ENCODE measurements around the gene HCST. TPM values are rescaled to one million over a fixed set of nuclear protein-coding genes. Genes with fewer than 3 reads are reported as not detected.

HCST gene
- total and polyA plus RNA-seq, 2 of the 4 experiments (the other 2 are of a cell fraction), result 1.5 TPM; not detected in 1

- Histone ChIP-seq H3K56ac (ENCODE audit: extremely low read depth, insufficient read depth, low read length) (no peak overlapping the region), H4K8ac (ENCODE audit: low read depth in 2 of 2, low read length in 2 of 2) (no peak overlapping the region), H3K9me3 (ENCODE audit: control insufficient read depth, insufficient read depth, low read length) (peaks cover 8% of the 10 kb centered on the region), H3K4me3 (ENCODE audit: insufficient read depth, low read depth, low read length) (no peak overlapping the region), H4K91ac (ENCODE audit: insufficient read depth, low read depth, low read length) (no peak overlapping the region), H3K4me2 (ENCODE audit: low read depth, low read length) (no peak overlapping the region), H3K14ac (replicated peaks; ENCODE audit: low read depth, low read length) (no peak overlapping the region), H2BK5ac (ENCODE audit: low read depth, low read length, poor library complexity, severe bottlenecking) (no peak overlapping the region), H2AK5ac (ENCODE audit: low read depth, low read length) (no peak overlapping the region), H3K9me1 (ENCODE audit: insufficient read depth, low read length) (no peaks in the 10 kb centered on the region; the same call in 1 of the 2 replicates), H4K20me1 (ENCODE audit: insufficient read depth, low read length) (no peaks in the 10 kb centered on the region), H2AFZ (replicated peaks; ENCODE audit: low read length, poor library complexity) (no peak overlapping the region), H3K9ac (ENCODE audit: low read depth, low read length) (no peak overlapping the region), H3K23ac (ENCODE audit: low read depth, low read length) (no peak overlapping the region), H3K4me1 (ENCODE audit: control insufficient read depth, insufficient read depth, low read length) (no peaks in the 10 kb centered on the region), H2AK9ac (replicated peaks; ENCODE audit: low read depth, low read length, poor library complexity) (no peak overlapping the region), H3K27ac (ENCODE audit: insufficient read depth, low read length) (no peak overlapping the region), H4K5ac (ENCODE audit: low read depth, low read length) (no peak overlapping the region), H3K4ac (ENCODE audit: low read depth, low read length) (no peak overlapping the region), H3K18ac (ENCODE audit: low read depth, low read length) (no peak overlapping the region), H2BK15ac (ENCODE audit: low read depth, low read length) (no peak overlapping the region), H2BK120ac (ENCODE audit: low read depth, low read length) (no peak overlapping the region), H2BK20ac (ENCODE audit: low read depth, low read length) (no peak overlapping the region), H3K79me1 (ENCODE audit: low read depth in 1 of 2, low read length in 2 of 2) (no peaks in the 10 kb centered on the region), H3K36me3 (ENCODE audit: control insufficient read depth, insufficient read depth, low read length) (no peaks in the 10 kb centered on the region), H3K27me3 (ENCODE audit: control insufficient read depth, insufficient read depth, low read length) (peaks cover 10% of the 10 kb centered on the region)
- intact Hi-C loops (cut with micrococcal nuclease), result no loop called here
- DNase-seq (no peak), ATAC-seq (ENCODE audit: low read depth) (no peak)
- in situ Hi-C loops (cut with MboI; ENCODE audit: low sequenced_read_pairs), result no loop called here
- no CpG with 5 or more reads among the region's 6 CpGs for WGBS, 2 experiments (ENCODE audit: extremely low coverage in 2 of 2, insufficient read length in 1 of 2)
- TF ChIP-seq USF2 (IDR thresholded peaks at IDR 0.05; ENCODE audit: low read depth, low read length), result no peak
- TF ChIP-seq RAD21 (IDR thresholded peaks at IDR 0.05; ENCODE audit: low read length), result no peak
- TF ChIP-seq MAZ (IDR thresholded peaks at IDR 0.05; ENCODE audit: borderline replicate concordance, low read depth, low read length), result no peak
- no peak for TF ChIP-seq CEBPB (IDR thresholded peaks at IDR 0.05; ENCODE audit: low read depth, low read length)
- no peak for TF ChIP-seq CHD1 (IDR thresholded peaks at IDR 0.05; ENCODE audit: low read depth, low read length)
- TF ChIP-seq CTCF (conservative IDR thresholded peaks at IDR 0.05; ENCODE audit: low read depth, low read length), result no peak
- no peak for TF ChIP-seq SMC3 (IDR thresholded peaks at IDR 0.05; ENCODE audit: low read depth, low read length)
- POLR2A ChIA-PET (ENCODE audit: unreplicated experiment), result no interaction called here
- BruUV-seq (replicated peaks), result no TSS peak
- CTCF ChIA-PET, result no interaction called here
- dilution Hi-C loops (cut with HindIII; ENCODE audit: low sequenced_read_pairs, unreplicated experiment), result no loop called here
Observed at GRCh38 chr19:35921012-35921411, 18.7 kb downstream of the HCST start.

Measured in IMR-90 (cell line).